K562 (cell line): ENCODE results near the gene UPF1. TPM values are rescaled to one million over a fixed set of nuclear protein-coding genes. Genes with fewer than 3 reads are reported as not detected.

Experiments
- ATAC-seq: fragments of 200-7000 bp; cut with Tn5 transposase; 3 replicates; pipeline ENCODE4 v1.9.1; 2020; ENCODE audit warnings: moderate library complexity
- BruUV-seq: library from RNA; stranded (reverse); fragments of 400-500 nt; replicated peaks from 2 replicates; lab custom pipeline; 2021; lab: Mats Ljungman, UMichigan
- CTCF ChIA-PET: fragments of 300-600 bp; formaldehyde crosslinking; extraction: SDS; loops from one replicate; lab custom pipeline; 2021; ENCODE audit warnings: low intra/inter-chr PET ratio; lab: Yijun Ruan, JAX
- POLR2A ChIA-PET: fragments of 300-600, 350-650 bp; sonication (Branson Sonifier 250); formaldehyde crosslinking; extraction: SDS; loops from one replicate; lab custom pipeline; 2021; ENCODE audit warnings: antibody characterized with exemption, inconsistent platforms; lab: Yijun Ruan, JAX
- DNase-seq, 4 experiments: peaks; one replicate each; pipeline versions ENCODE4 v3.0.0 to v3.0.0-alpha.2; 2011 to 2018; ENCODE audit warnings: low spot score in 3 of 4, mixed read lengths in 3 of 4; ENCODE audit errors: extremely low read depth in 1 of 4
- FAIRE-seq: peaks from 2 replicates; lab custom pipeline; 2011; peaks lifted over from hg19 to GRCh38; lab: Jason Lieb, UNC
- H2AFZ ChIP-seq: 2 replicates; pipeline ENCODE4 v1.6.0; 2011; ENCODE audit warnings: low read depth, low read length, control low read depth, inconsistent platforms
- H3K27ac ChIP-seq: fragments of 200-600 bp; 3 replicates; pipeline ENCODE4 v1.8.0; 2011; ENCODE audit warnings: low read depth, mild to moderate bottlenecking, control low read depth, inconsistent platforms, low read length, moderate library complexity, mixed read lengths; ENCODE audit errors: extremely low read depth
- H3K27me3 ChIP-seq, 2 experiments: fragments of 300-600 bp in 1 of 2; 2 replicates in 1 of 2; 3 replicates in 1 of 2; pipeline versions ENCODE4 v1.6.0 to v1.8.0; 2011; ENCODE audit warnings: inconsistent platforms in 2 of 2, low read length in 2 of 2, mild to moderate bottlenecking in 1 of 2, mixed read lengths in 1 of 2, moderate library complexity in 1 of 2; ENCODE audit not compliant: control insufficient read depth in 2 of 2, insufficient read depth in 2 of 2
- H3K36me3 ChIP-seq: fragments of 300-600 bp; 3 replicates; pipeline ENCODE4 v1.8.0; 2011; ENCODE audit warnings: mild to moderate bottlenecking, low read length, inconsistent platforms; ENCODE audit not compliant: control insufficient read depth, insufficient read depth
- H3K4me1 ChIP-seq, 2 experiments: fragments of 200-600 bp in 1 of 2; replicated peaks in 1 of 2; 2 replicates in 1 of 2; 3 replicates in 1 of 2; pipeline versions ENCODE4 v1.5.1 to v1.8.0; 2011; ENCODE audit warnings: inconsistent platforms in 2 of 2, low read length in 2 of 2, mild to moderate bottlenecking in 1 of 2, mixed read lengths in 1 of 2, moderate library complexity in 1 of 2; ENCODE audit not compliant: control insufficient read depth in 2 of 2, insufficient read depth in 2 of 2
- H3K4me2 ChIP-seq: 2 replicates; pipeline ENCODE4 v1.6.1; 2011; ENCODE audit warnings: low read length, control low read depth, inconsistent platforms, mixed read lengths; ENCODE audit not compliant: insufficient read depth
- H3K4me3 ChIP-seq: fragments of 200-600 bp; sonication (generic), shearing (Covaris generic); 2 replicates; pipeline ENCODE4 v1.5.1; 2016; ENCODE audit warnings: control low read depth, inconsistent platforms
- H3K79me2 ChIP-seq: fragments of 200-600 bp; 3 replicates; pipeline ENCODE4 v1.8.0; 2011; ENCODE audit warnings: low read length, inconsistent platforms; ENCODE audit not compliant: control insufficient read depth, insufficient read depth
- H3K9ac ChIP-seq, 2 experiments: 2 replicates each; pipeline versions ENCODE4 v1.6.0 to v1.6.1; 2011; ENCODE audit warnings: low read depth in 2 of 2, low read length in 2 of 2, control low read depth in 1 of 2, inconsistent platforms in 1 of 2, mild to moderate bottlenecking in 1 of 2, mixed read lengths in 1 of 2; ENCODE audit not compliant: insufficient read depth in 1 of 2
- H3K9me1 ChIP-seq: one replicate; pipeline ENCODE4 v1.6.0; 2011; ENCODE audit warnings: inconsistent platforms, mild to moderate bottlenecking, low read length, moderate library complexity; ENCODE audit not compliant: control insufficient read depth, insufficient read depth
- H3K9me3 ChIP-seq: replicated peaks from 2 replicates; pipeline ENCODE4 v1.5.1; 2011; ENCODE audit warnings: low read depth, low read length, inconsistent platforms; ENCODE audit not compliant: control insufficient read depth, insufficient read depth
- H4K20me1 ChIP-seq: replicated peaks from 2 replicates; pipeline ENCODE4 v1.6.1; 2011; ENCODE audit warnings: low read length, inconsistent platforms, mixed read lengths; ENCODE audit not compliant: control insufficient read depth, insufficient read depth
- ZC3H8 ChIP-seq: fragments of 450-650 bp; IDR thresholded peaks from 2 replicates; pipeline ENCODE4 v1.6.1; 2017
- ZNF263 ChIP-seq: sonication (generic); formaldehyde crosslinking; IDR thresholded peaks from 2 replicates; pipeline ENCODE4 v1.8.0; 2022; ENCODE audit warnings: mild to moderate bottlenecking, missing genetic modification reagents, borderline replicate concordance
- ZNF766 ChIP-seq: fragments of 200-800 bp; sonication (Bioruptor generic); conservative IDR thresholded peaks from 2 replicates; pipeline ENCODE4 v1.6.1; 2016; ENCODE audit warnings: missing genetic modification characterization, missing compliant biosample characterization
- WGBS: fragments of 100-300 bp; shearing (Covaris generic); methylation state at CpG from one replicate; pipeline ENCODE4 v1.1.6; 2016; ENCODE audit warnings: low coverage, mixed read lengths; ENCODE audit not compliant: insufficient coverage; ENCODE audit errors: missing lambda C conversion rate; 5-methylcytosine and 5-hydroxymethylcytosine counted together
- in situ Hi-C: fragments of 300-500 bp; cut with MboI; formaldehyde crosslinking; loops from 4 replicates; pipeline ENCODE4 v1.15.0; 2018; ENCODE audit warnings: inconsistent platforms, mixed read lengths
- intact Hi-C: fragments of 100-400 bp; cut with micrococcal nuclease; formaldehyde crosslinking; loops from 2 replicates; pipeline ENCODE4 v1.14.2; 2022
- polyA plus RNA-seq, 8 experiments: library from polyadenylated mRNA; depleted of rRNA in 4 of 8; stranded (reverse) in 5 of 8; unstranded in 3 of 8; fragments of >200 nt; fragmentation: Nextera tagmentation in 2 of 8; fragmentation: Illumina TruSeq in 1 of 8; extraction: Ambion mirVana in 2 of 8; extraction: Trizol in 1 of 8; gene quantifications; 2 replicates each; pipeline versions ENCODE4 v1.2.1 to v1.2.3, GENCODE V29; 2011 to 2014; ENCODE audit warnings: inconsistent platforms in 1 of 8, missing spikeins in 1 of 8
- total RNA-seq, 7 experiments: library from RNA; depleted of rRNA in 6 of 7; stranded (reverse); fragments of >200 nt in 6 of 7; fragmentation: Illumina TruSeq in 2 of 7; extraction: Trizol in 2 of 7; gene quantifications; 2 replicates each; pipeline versions ENCODE4 v1.2.1 to v1.2.3, GENCODE V29; 2011 to 2021; ENCODE audit warnings: low replicate concordance in 1 of 7
- TF ChIP-seq, protein P1 (sequence below): sonication (generic); formaldehyde crosslinking; IDR thresholded peaks from 2 replicates; pipeline ENCODE4 v1.8.0; 2022; ENCODE audit warnings: mild to moderate bottlenecking, missing genetic modification reagents

Gene UPF1
- total and polyA plus RNA-seq, 9 of the 15 experiments (the other 6 are each of a cell fraction or from before 2014, with no cell fraction given): 0.34 to 103 (median 27.9) TPM

- TF ChIP-seq, protein P1, sequence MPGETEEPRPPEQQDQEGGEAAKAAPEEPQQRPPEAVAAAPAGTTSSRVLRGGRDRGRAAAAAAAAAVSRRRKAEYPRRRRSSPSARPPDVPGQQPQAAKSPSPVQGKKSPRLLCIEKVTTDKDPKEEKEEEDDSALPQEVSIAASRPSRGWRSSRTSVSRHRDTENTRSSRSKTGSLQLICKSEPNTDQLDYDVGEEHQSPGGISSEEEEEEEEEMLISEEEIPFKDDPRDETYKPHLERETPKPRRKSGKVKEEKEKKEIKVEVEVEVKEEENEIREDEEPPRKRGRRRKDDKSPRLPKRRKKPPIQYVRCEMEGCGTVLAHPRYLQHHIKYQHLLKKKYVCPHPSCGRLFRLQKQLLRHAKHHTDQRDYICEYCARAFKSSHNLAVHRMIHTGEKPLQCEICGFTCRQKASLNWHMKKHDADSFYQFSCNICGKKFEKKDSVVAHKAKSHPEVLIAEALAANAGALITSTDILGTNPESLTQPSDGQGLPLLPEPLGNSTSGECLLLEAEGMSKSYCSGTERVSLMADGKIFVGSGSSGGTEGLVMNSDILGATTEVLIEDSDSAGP (CRISPR knock-in tag): 0 out of 2 replicates have a peak, but pooled peaks have one; percentile 45
- TF ChIP-seq, all 486 proteins: peak for 7
Measured at GRCh38 chr19:18871543-18871942, 39.8 kb downstream of the UPF1 start (continued).

GRCh38 chr19:18875726-18876125 is 44.0 kb downstream of the UPF1 start:
- POLR2A ChIA-PET: interaction anchor here (0.6 kb wide), 1 partner anchor 44 kb away, joined by 3 read pairs; the partner anchor contains the start of gene UPF1

More at GRCh38 chr19:18875726-18876125, 44.0 kb downstream of the UPF1 start:
- H3K27ac ChIP-seq: no peak overlapping the region
- 0 out of 2 replicates have a peak, but pooled peaks cover 6% of the 10 kb centered on the region for H4K20me1 ChIP-seq
- no TSS peak for BruUV-seq
- no peak overlapping the region for H3K4me3 ChIP-seq
- in situ Hi-C loops (no loop called here), intact Hi-C loops (no loop called here)
- H3K9me1 ChIP-seq: no peaks in the 10 kb centered on the region
- no peak for ATAC-seq
- H3K4me1 ChIP-seq: peaks cover 13 to 38% of the 10 kb centered on the region in 2 experiments
- no peak overlapping the region for H3K4me2 ChIP-seq
- WGBS: 77% methylated on average over 5 of the region's 5 CpGs
- FAIRE-seq: no peak
- TF ChIP-seq ZNF263 (peak; percentile 56; the same call in 1 of the 2 replicates), ZC3H8 (no peak), ZNF766 (CRISPR knock-in tag) (no peak)
- peaks cover 8% of the 10 kb centered on the region for H3K9me3 ChIP-seq
- no peaks in the 10 kb centered on the region for H3K27me3 ChIP-seq
- H2AFZ ChIP-seq: no peak overlapping the region
- no peak overlapping the region for H3K9ac ChIP-seq
- no peaks in the 10 kb centered on the region for H3K79me2 ChIP-seq
- DNase-seq: no peak
- CTCF ChIA-PET: interaction anchor here (0.7 kb wide), 1 partner anchor 66 kb away, joined by 3 read pairs; no protein-coding TSS in a partner anchor
- H3K36me3 ChIP-seq: no peaks in the 10 kb centered on the region; the same call in 2 of the 3 replicates
